Heart right ventricle (tissue), 16 donors: ENCODE measurements around the gene MACROD2. TPM values are rescaled to one million over a fixed set of nuclear protein-coding genes. Genes with fewer than 3 reads are reported as not detected.

Experiments
- ATAC-seq, 8 donors: fragments of 200-7000 bp; cut with Tn5 transposase; one replicate each; pipeline ENCODE4 v1.9.1; 2020; ENCODE audit warnings: mild to moderate bottlenecking in 8 of 8, moderate library complexity in 8 of 8, moderate number of reproducible peaks in 1 of 8
- DNase-seq, 2 donors: peaks; one replicate each; pipeline ENCODE4 v3.0.0-alpha.2; 2020
- H3K27ac ChIP-seq, 10 donors: fragments of 200-600 bp; sonication (generic) in 2 of 10; one replicate each; pipeline versions ENCODE4 v1.5.0 to v1.8.0; 2020 to 2022; ENCODE audit warnings: mild to moderate bottlenecking in 3 of 10
- H3K27me3 ChIP-seq, 7 donors: fragments of 200-600 bp; one replicate each; pipeline ENCODE4 v1.8.0; 2021 to 2022; ENCODE audit warnings: mild to moderate bottlenecking in 2 of 7
- H3K36me3 ChIP-seq, 9 donors: fragments of 200-600 bp; sonication (generic) in 1 of 9; one replicate each; pipeline versions ENCODE4 v1.5.0 to v1.8.0; 2020 to 2022; ENCODE audit warnings: mild to moderate bottlenecking in 2 of 9
- H3K4me1 ChIP-seq, 9 donors: fragments of 200-600 bp; sonication (generic) in 1 of 9; one replicate each; pipeline versions ENCODE4 v1.5.0 to v1.8.0; 2020 to 2022; ENCODE audit warnings: mild to moderate bottlenecking in 4 of 9
- H3K4me3 ChIP-seq, 10 donors: fragments of 200-600 bp; sonication (generic) in 2 of 10; one replicate each; pipeline versions ENCODE4 v1.5.0 to v1.8.0; 2020 to 2022; ENCODE audit warnings: mild to moderate bottlenecking in 7 of 10, moderate library complexity in 2 of 10
- H3K9me3 ChIP-seq, 11 donors: fragments of 200-600 bp in 10 of 11; sonication (generic) in 2 of 11; one replicate each; pipeline versions ENCODE4 v1.5.0 to v1.8.0; 2013 to 2022; ENCODE audit warnings: mild to moderate bottlenecking in 2 of 11, control low read depth in 1 of 11, moderate library complexity in 1 of 11
- WGBS, 2 donors: extraction: QIAGEN DNeasy Blood & Tissue Kit; methylation state at CpG; one replicate each; pipeline ENCODE4 v1.1.7; 2013; ENCODE audit warnings: inconsistent platforms in 1 of 2; 5-methylcytosine and 5-hydroxymethylcytosine counted together
- intact Hi-C, 10 donors: fragments of 100-400 bp; cut with DNase I; formaldehyde crosslinking; loops; one replicate each; pipeline versions ENCODE4 v1.11.1 to v1.14.2; 2022
- polyA plus RNA-seq, 2 donors: library from polyadenylated mRNA; stranded (reverse); fragments of 200-250 nt; gene quantifications; one replicate each; pipeline ENCODE4 v1.2.3, GENCODE V29; 2013
- total RNA-seq, 10 donors: library from RNA; stranded (reverse); fragmentation: NEBNext Ultra II Directional in 3 of 10; extraction: Animal tissue kit (Norgen Biotek cat#: 25700) in 3 of 10; gene quantifications; one replicate each; pipeline versions ENCODE4 v1.2.1 to v1.2.4, GENCODE V29; 2021 to 2023
- TF ChIP-seq, protein P1 (sequence below), 9 donors: fragments of 200-600 bp; sonication (generic) in 2 of 9; IDR thresholded peaks; one replicate each; pipeline versions ENCODE4 v1.5.0 to v1.8.0; 2021 to 2022; ENCODE audit warnings: antibody characterized with exemption in 9 of 9, mild to moderate bottlenecking in 5 of 9, moderate library complexity in 1 of 9
- donor health status: Arrhythmogenic right ventricular cardiomyopathy.
- donor health status: ischemic (EF 13 %, LVEDD 7.1; RV severe dilation, severe dysfunction).
- donor health status: healthy with polysubstance abuse.
- donor health status: DM: no; HTN: yes; CAD: no.
- donor health status: DM: no; HTN: no; CAD: no.
- donor health status: ischemic (EF 25% LVEDD 6.9; RV normal size, moderate dysfunction).
- donor health status: ischemic (EF 25% LVEDD 5.7; RV mildly dilated, moderate dysfunction).
- donor health status: healthy.
- donor health status: DM: yes; HTN: yes; CAD: no.
- donor health status: Ischemic cardiomyopathy.
- donor health status: ischemic (EF 35%, LVEDD 5.7; RV mildly dilated, moderate dysfunction).
- donor health status: nonischemic (EF 11% LVEDD 7.7; RV severe dilation, severe dysfunction).
- donor health status: DM: yes; HTN: yes; CAD: no.
- donor health status: PGD.
- donor health status: ischemic (EF 29% LVEDD 5.4; RV normal size, mild dysfunction).
- donor health status: nonischemic (EF 23%, LVEDD 6.1; RV moderate dilation, normal function).

Gene MACROD2
- total and polyA plus RNA-seq, 12 donors, result 0.28 to 6.4 (median 4.1) TPM

DNA sequence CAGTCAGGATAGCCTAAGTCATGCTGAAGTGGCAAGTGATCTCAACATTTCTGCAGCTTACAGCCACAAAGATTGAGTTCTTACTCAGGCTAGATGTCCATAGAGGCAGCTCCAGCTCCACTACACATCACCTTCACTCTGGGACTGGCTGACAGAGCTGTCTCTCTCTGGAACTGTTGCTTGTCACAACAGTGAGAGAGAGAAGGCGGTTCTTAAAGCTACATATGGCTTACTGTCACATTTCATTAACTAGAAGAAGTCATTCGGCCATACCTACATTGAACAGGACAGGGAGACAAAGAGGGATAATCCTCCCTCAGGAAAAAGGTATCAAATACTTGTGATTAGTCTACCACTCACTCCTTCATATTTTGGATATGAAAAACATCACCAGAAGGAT lies 1257.0 kb downstream of the MACROD2 start:
- Histone ChIP-seq H3K27me3 (no peaks in the 10 kb centered on the region), H3K4me1 (no peaks in the 10 kb centered on the region), H3K9me3 (no peaks in the 10 kb centered on the region), H3K36me3 (no peaks in the 10 kb centered on the region), H3K4me3 (no peak overlapping the region), H3K27ac (no peak overlapping the region)
- TF ChIP-seq, protein P1, sequence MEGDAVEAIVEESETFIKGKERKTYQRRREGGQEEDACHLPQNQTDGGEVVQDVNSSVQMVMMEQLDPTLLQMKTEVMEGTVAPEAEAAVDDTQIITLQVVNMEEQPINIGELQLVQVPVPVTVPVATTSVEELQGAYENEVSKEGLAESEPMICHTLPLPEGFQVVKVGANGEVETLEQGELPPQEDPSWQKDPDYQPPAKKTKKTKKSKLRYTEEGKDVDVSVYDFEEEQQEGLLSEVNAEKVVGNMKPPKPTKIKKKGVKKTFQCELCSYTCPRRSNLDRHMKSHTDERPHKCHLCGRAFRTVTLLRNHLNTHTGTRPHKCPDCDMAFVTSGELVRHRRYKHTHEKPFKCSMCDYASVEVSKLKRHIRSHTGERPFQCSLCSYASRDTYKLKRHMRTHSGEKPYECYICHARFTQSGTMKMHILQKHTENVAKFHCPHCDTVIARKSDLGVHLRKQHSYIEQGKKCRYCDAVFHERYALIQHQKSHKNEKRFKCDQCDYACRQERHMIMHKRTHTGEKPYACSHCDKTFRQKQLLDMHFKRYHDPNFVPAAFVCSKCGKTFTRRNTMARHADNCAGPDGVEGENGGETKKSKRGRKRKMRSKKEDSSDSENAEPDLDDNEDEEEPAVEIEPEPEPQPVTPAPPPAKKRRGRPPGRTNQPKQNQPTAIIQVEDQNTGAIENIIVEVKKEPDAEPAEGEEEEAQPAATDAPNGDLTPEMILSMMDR (IDR thresholded peaks at IDR 0.05), result no peak
- WGBS, 2 donors, result 73 to 81% methylated on average over 2 of the region's 2 CpGs
- DNase-seq, result no peak
- ATAC-seq, result no peak
- intact Hi-C loops, result no loop called here

DNA sequence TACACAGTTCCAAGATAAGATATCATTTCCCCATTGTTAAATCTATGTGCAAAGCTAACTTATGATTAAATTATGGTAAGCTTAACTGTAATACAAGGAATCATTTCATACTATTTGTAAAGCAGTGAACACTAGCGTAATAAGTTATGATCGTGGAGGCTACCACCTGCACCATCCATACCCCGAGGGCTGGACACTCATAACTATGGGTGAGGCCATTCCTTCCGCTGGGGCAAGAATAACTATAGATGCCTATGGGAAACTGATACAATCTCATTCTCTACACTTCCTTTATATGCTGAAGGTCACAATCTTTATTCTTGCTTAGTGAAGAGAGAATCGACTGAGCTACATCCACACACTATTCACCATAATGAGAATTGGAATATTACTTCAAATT lies 1258.1 kb downstream of the MACROD2 start:
- H3K27me3 ChIP-seq, result no peaks in the 10 kb centered on the region
- intact Hi-C loops, result no loop called here
- H3K36me3 ChIP-seq, result no peaks in the 10 kb centered on the region
- no peak for DNase-seq
- H3K27ac ChIP-seq, result no peak overlapping the region
- no peaks in the 10 kb centered on the region for H3K9me3 ChIP-seq
- no peak for ATAC-seq
- 93 to 96% methylated on average over 5 of the region's 5 CpGs for WGBS, 2 donors
- TF ChIP-seq, protein P1 (IDR thresholded peaks at IDR 0.05), result no peak
- no peak overlapping the region for H3K4me3 ChIP-seq
- no peaks in the 10 kb centered on the region for H3K4me1 ChIP-seq

DNA sequence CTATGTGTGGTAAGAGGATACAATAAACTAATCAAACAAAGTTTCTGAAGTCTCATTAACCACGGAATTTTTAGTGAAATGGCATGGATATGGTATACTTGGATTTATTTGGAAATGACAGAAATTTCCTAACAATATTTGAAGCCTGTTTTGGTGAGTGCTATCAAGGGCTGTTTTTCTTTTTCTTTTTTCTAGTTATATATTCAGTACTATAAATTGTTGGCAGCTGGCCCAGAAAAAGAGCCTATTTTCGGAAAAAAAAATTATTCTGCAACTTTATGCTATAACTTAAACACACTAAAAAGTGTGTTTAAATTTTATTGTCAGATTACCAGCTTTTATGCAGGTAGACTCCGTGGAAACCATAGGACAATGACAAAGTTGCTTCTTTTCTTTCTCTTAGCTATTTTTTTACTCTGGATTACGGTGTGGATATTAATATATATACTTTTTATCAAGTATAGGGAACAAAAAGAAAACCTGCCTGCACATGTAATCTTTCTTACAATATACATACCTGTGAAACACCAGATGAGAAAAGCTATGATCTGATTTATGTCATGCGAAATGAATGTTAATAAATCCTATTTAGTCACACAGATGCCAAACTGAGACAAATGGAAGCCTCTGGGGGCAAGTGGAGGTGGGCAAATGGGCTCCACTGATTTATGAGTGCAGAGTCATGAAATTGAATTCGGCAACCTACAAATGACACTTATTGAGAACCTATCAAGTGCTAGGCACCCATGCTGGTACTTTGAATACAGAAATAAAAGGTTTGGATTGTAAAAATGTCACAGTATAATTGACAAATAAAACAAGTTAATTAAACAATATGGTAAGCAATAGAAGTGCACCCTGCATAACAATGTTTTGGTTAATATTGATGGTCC lies 1261.6 kb downstream of the MACROD2 start:
- no peaks in the 10 kb centered on the region for H3K36me3 ChIP-seq
- no peaks in the 10 kb centered on the region for H3K4me1 ChIP-seq
- no peak overlapping the region for H3K27ac ChIP-seq
- H3K4me3 ChIP-seq, result no peak overlapping the region
- WGBS, 2 donors, result 67 to 74% methylated on average over 6 of the region's 6 CpGs
- ATAC-seq (no peak), DNase-seq (no peak)
- TF ChIP-seq, protein P1 (IDR thresholded peaks at IDR 0.05), result no peak
- intact Hi-C loops, result no loop called here
- no peaks in the 10 kb centered on the region for H3K27me3 ChIP-seq
- no peaks in the 10 kb centered on the region for H3K9me3 ChIP-seq

DNA sequence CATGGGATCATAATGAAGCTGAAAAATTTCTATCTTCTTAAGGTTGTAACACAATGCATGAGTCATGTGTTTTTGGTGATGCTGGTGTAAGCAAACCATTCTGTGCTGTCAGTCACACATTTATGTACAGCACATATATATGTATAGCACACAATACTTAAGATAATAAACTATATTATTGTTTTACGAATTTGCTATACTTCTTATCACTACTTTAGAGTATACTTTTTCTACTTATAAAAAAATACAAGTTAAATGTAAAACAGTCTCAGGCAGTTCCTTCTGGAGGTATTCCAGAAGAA lies 1262.2 kb downstream of the MACROD2 start:
- intact Hi-C loops, result no loop called here
- H3K27ac ChIP-seq, result no peak overlapping the region
- no peaks in the 10 kb centered on the region for H3K36me3 ChIP-seq
- DNase-seq (no peak), ATAC-seq (no peak)
- H3K4me3 ChIP-seq, result no peak overlapping the region
- 71% methylated on average over 1 of the region's 1 CpG for WGBS, 2 donors
- no peaks in the 10 kb centered on the region for H3K27me3 ChIP-seq
- H3K9me3 ChIP-seq, result no peaks in the 10 kb centered on the region
- TF ChIP-seq, protein P1 (IDR thresholded peaks at IDR 0.05), result no peak
- no peaks in the 10 kb centered on the region for H3K4me1 ChIP-seq
